GM19455 (cell line): ENCODE data around the gene DMPK.
A peak's percentile ranks its signal among the peaks of the same experiment; 100 is the strongest.

Experiments
- ATAC-seq: cut with Tn5 transposase; IDR thresholded peaks from one replicate; pipeline ENCODE4 v1.9.1; 2021; ENCODE audit not compliant: unreplicated experiment

Gene DMPK

DNA sequence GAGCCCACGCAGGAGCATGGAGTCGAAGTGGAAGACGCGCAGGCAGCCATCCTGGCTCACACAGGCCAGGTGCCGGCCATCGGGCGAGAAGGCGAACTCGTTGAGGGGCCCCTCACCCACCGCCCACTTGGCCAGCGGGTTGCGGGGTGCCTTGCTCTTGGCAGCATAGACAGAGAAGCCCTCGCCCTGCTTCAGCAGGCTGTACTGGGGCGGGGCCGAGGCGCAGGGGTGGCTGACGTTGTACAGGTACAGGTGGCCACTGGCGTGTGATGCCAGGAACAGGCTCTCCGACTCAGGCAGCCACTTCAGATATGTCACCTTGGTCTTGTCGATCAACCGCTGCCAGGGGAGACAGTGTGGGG is 4.2 kb upstream of the DMPK start:
- no peak for ATAC-seq

DNA sequence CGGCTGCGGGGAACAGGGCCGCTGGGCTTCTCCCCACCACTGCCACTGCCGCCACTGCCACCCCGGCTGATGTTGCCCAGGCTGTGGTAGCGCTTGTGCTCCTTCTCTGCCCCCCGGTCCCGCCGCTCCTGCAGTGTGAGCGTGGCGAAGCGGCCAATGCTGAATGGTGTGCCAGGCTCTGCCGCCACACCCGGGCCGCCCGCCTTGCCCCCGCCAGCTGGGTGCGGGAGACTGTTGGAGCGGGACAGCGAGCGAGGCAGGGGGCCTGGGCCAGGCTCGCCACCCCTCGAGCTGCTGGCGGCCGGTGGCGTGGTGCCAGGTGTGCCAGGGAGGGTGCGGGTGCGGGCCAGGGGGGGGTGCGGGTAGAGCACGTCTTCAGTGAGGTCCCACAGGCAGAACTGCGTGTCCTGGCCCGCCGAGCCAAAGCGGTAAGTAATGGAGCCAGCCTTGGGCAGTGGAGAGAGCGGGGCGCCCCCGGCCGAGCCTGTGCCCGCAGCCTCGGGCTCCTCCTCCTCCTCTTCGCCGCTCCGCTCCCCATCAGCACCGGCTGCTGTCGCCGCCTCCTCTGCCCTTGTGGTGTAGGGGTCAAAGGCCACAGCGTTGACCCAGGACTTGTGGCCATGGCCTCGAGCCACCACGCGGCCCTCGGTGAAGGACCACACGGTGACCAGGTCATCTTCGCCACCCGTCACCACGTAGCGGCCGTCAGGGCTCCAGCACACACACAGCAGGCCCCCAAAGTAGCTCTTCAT is 3.7 kb upstream of the DMPK start:
- no peak for ATAC-seq

DNA sequence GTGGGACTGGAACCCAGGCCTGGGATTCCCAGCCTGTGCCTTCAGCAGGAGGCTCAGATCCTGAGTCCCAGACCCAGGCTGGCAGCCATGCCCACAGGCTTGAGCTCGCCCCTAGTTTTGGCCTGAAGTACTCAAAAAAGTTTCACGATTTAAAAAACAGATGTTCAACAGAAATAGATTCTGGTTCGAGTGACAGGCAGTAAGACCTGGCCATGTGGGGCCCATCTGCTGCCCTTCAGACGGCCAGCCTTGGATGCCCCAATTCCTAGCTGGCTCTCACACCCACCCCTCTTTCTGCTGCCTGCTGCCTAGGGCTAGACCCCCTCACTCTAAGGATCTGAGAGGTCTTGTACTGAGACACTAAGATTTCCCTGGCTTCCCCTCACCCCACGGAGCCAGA is 2.8 kb upstream of the DMPK start:
- no peak for ATAC-seq

DNA sequence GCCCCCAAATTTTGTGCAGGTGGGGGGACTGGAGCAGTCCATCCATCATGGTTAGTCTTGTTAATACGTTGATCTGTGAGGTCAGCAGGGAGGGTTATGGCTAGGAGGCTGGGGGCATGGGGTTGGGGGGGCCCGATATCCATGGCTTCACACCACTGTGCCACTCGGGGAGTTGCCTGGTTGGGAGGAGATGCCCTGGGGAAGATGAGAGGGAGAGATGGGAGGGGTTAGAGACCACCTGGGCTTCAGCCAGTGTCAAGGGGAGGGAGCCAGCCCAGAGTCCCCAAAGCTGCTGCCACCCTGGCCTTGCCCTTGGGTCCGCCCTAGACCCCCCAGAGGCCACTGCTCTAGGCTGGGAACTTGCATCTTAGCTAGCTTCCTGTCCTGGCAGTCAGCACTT is 1.8 kb upstream of the DMPK start:
- no peak for ATAC-seq

DNA sequence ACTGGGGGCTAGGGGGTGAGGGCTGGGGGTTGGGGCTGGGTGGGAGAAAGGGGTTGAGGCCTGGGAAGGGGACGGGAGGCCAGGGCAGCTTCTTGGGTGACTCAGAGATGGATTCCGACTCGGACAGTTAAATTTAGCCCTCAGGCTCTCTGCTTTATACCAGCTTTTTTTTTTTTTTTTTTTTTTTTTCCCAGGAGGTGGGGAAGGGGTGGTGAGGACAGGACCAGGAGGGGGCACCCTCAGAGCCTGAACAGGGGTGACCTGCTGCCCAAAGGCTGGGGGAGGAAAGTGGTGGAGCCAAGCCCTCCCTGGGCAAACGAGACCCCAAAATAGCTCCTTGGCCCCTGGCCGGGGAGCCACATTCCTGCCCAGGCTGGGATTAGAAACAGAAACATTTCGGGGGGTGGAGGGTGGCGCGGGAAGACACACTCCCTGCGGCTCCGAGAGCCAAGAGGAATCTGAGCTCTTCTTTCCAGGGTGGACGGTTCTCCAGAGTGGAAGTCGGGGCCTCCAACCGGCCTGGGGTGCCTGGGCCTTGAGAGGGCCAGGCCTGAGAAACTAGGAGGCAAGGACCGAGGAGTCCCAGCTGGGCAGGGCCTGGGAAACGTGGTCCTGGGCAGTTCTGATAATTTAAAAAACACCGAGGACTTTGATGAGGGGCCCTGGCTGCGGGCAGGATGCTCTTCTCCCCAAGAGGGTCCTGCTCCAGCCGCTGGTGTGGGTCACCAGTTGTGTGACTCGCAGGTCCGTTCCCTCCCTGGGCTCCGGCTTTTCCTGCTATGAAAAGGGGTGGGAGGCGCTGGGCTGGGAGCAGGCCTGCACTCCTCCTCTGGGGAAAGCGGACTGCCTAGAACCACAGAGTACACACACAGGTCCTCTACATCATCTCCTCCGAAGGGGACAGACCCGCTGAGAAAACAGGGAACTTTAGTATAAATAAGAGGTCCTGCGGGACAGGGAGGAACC is 813 bp upstream of the DMPK start:
- no peak for ATAC-seq

DNA sequence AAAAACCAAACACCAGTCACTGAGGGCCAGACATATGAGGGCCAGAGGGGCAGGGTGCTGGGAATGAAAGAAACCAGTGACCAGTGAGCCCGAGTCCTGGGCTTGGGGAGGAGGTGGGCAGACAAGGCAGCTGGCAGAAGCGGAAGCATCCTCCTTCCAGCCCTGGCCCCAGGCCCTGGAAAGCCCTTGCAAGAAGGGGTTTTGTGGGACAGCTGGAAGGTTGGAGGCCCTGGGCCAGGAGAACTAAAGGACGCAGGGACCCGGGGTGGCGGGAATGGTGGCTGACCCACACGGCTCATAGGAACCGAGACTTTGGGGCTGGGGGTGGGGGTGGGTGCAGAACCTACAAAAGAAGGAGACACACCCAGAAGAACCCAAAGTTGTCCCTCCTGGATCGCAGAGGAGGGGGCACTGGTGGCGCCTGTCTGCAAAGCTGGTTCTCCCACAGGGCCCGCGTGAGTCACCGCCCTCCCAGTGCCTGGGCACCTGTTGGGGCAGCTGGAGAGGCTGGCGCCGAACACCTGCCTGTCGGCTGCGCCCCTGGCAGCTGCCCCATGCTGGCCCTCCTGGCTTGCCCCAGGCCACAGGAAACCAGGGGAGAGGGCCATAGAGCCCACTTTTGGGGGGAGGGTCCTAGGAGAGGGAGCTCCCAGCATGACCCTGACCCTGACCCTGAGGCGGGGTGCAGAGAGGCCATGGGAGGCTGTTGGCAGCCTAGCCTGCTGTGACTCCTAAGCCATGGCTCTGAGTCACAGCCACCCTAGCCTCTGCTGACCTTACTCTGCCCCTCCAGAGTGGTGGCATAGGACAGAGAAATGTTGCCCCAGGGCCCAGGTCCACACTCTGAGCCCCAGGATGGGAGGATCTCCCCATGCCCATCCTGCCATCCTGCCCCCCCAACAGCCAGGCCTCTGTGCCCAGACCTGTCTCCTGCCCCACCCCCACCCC is 802 bp downstream of the DMPK start:
- ATAC-seq, result no peak

DNA sequence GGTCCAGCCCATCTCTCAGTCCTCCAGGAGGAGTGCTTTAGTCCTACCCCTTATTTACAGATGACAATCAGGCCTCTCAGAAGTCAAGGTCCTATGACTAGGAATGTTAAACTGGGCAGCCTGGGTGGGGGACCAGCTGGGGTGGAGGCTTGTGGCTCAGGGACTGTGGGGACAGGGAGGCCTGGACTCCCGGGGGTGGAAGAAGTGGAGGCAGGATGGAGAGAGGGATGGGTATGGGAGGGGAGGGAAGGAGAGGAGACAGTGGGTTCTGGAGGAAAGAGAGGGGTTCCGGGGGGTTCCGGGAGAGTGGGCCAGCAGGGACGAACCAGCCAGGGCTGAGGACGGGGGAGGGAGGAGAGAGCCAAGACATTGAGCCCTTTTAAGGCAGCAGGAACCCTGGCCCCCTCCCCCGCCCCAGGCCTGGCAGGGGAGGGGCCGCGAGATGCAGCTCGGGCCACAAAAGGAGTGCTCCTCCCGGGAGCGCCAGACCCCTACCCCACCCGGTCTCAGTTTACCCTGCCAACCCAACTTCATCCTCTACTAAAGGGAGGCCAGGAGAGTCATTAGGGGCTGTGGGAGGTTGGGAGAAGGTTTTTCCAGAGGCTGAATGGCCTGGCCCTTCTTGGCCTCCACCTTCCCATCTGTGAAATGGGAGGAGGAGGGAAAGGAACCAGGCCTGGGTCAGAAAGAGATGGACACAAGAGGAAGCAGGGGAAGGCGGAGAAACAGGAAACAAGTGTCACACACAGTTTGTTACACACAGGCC is 1.7 kb downstream of the DMPK start:
- no peak for ATAC-seq

DNA sequence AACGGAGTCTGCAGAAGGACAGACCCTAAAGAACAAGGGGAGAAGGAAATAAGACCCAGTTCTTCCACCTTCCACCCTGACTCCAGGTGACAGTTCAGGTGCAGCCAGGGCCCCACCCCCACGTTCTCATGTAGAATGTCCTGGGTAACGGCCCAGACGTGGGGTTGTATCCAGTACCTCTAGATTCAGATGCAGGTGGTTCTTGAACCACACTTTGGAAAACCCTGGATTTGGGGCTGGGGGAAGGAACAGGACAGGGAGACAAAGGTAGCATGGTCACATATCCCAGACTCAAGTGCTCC is 2.2 kb downstream of the DMPK start:
- no peak for ATAC-seq

DNA sequence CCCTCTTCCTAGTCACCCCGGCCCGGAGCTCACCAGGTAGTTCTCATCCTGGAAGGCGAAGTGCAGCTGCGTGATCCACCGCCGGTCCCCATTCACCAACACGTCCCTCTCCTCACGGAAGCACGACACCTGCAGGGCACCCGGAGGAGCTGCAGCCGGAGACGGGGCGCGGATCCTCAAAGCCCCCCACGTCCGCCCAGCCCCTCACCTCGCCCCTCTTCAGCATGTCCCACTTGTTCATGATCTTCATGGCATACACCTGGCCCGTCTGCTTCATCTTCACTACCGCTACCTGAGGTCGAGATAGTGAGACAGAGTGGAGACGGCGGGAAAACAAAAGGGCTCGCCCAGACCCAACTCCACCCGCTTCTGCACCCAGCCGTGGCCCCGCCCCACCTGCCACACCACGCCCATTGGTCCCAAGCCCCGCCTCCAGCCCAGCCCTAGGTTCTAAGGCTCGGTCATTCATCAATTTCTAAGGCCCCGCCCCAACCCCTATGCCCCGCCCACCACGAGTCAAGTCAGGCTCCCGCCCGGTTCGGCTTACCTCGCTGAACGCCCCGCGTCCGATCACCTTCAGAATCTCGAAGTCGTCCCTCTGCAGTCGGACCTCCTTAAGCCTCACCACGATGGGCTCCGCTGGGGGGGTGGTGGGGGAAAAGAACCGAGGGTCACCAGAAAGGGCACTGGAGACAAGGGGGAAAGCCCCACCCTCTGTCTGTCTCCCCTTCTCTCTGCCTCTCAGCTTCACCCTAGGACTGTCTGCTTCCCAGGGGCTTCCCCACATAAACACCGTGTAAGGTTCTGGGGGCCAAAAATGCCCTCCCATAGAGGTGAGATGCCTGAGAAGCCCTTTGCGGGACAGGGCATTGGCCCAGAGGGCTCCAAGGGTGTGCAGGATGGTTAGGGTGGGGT is 2.8 kb downstream of the DMPK start:
- ATAC-seq, result no peak

DNA sequence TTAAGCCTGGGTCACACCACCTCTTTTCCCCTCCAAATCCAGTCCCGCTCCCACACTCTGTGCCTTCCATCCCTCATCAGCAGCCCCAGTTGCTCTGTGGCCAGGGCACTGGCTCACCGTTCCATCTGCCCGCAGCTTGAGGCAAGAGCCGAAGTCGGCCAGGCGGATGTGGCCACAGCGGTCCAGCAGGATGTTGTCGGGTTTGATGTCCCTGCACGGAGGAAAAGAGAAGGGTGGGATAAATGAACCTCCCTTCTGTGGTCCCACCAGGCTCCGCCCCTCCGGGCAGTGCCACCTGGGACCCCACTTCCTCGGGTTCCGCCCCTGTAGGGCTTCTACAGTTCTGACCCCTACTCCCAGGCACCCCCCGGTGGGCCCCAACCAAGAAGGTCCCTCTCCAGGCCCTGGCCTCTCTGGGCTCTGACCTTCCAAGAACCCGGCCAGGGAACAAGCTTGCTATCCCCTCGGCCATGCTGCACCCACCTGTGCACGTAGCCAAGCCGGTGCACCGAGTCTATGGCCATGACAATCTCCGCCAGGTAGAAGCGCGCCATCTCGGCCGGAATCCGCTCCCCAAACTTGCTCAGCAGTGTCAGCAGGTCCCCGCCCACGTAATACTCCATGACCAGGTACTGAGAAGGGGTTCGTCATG is 4.2 kb downstream of the DMPK start:
- ATAC-seq, result no peak

DNA sequence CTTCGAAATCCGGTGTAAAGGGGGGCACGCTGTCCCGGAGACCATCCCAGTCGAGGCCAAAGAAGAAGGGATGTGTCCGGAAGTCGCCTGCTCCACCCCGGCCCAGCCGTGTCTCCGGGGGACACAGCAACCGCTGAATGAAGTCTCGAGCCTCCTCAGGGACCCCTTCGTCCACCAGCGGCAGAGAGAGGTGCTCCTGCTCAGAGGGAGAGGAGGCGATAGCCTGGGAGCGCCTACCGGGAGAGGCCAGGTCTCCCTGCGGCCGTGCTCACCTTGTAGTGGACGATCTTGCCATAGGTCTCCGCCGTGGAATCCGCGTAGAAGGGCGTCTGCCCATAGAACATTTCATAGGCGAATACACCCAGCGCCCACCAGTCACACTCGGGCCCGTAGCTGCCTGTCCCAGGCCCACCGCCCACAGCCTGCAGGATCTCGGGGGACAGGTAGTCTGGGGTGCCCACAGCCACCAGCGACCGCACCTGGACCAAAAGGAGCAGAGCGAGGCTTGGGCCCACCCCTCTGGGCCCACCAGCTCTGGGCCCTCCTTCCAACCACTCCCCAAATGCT is 4.8 kb downstream of the DMPK start:
- no peak for ATAC-seq

DNA sequence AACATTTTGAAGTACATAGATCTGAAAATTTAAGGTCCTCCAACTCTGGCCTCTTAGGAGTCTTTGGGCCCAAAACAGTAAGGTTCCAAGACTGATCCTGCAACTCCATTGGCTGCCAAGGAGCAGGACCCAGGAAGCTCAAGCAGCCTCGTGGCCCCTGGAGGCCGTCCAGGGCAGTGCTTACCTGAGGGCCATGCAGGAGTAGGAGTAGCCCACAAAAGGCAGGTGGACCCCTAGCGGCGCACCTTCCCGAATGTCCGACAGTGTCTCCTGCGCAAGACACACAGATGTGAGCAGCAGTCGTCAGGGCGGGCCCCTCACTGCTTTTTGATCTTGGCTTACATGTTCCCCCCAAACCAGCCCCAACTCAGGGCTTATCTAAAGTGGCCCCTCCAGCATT is 7.5 kb downstream of the DMPK start:
- no peak for ATAC-seq

DNA sequence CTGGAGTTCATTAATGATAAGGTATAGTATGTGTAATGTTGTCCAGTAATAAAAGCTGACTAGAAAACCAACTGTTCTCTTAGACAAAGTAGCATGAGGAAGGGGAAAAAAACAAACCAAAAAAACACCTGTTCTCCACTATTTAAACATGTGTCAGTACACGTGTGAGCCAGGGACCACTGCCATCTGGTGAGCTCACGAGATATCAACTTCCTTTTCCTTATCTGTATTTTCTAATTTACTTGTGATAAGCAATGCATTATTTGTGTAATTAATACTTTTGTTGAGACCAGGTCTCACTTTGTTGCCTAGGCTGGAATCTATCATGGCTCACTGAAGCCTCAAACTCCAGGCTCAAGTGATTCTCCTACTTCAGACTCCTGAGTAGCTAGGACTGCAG is 8.9 kb downstream of the DMPK start:
- no peak for ATAC-seq

DNA sequence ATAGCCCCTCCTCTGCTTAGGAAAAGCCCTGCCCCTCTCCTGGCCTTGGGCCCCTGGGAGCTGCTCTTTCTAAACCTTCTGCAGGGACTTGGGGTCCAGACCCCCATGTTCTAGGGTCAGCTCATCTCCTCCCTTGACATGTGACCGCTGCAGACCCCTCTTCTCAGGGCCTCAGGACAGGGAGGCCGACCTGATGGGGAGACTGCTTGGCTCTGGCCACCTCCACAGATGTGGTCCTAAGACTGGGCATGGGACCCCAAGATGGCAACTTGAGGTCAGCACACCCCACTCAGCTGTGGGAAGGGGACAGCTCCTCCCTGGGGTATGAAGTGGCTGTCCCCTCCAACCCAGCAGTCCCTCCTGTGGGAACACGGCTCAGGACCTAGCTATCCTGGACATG is 9.4 kb downstream of the DMPK start:
- no peak for ATAC-seq

DNA sequence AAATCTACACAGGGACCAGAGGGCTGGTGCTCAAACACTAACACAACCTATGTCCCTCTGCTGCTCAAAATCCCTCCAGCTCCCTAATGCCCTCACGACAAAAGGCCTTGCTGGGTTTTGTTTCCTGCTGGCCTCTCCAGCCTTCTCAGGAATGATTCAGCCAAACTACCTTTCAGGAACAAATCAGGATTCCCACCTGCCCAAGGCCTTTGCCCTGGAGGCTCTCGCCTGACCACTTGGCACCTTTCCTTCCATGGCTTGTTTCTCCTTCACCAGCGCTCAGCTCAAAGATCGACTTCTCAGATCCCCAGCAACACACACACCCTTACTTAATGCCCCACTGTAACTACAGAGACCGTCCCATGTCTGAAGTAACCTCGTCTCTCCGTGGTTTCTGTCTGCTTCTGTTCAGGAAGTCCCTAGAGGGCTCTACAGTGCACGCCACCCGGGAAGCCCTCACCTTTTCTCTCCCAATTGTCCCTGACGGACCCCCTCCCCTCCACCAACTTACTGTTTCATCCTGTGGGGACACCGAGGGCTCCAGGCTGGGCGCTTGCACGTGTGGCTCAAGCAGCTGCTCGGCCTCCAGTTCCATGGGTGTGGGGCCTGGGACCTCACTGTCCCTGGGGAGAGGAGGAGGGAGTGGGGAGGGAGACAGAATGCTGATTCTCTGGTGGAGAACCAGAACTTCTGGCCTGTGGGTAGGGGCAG is 10.0 kb downstream of the DMPK start:
- ATAC-seq, result no peak

DNA sequence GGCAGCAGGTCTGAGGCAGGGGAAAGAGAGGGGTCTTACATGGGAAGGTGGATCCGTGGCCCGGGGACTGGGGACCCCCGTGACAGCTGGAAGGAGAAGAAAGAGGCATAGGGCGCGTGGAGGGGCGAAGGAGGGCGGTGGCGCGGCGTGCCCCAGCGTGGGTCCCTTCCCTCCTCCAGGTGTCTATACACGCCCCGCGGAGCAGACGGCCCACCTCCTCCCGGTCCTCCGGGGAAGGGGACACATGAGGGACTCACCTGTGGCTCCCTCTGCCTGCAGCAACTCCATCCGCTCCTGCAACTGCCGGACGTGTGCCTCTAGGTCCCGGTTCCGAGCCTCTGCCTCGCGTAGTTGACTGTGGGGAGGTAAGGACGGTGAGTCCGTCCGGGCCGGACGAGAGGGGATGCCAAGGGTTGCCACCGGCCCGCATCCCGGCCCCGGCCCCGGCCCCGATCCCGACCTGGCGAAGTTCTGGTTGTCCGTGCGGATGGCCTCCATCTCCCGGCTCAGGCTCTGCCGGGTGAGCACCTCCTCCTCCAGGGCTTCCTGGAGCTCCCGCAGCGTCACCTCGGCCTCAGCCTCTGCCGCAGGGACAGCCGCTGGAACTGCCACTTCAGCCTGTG is 10.9 kb downstream of the DMPK start:
- ATAC-seq, result no peak

DNA sequence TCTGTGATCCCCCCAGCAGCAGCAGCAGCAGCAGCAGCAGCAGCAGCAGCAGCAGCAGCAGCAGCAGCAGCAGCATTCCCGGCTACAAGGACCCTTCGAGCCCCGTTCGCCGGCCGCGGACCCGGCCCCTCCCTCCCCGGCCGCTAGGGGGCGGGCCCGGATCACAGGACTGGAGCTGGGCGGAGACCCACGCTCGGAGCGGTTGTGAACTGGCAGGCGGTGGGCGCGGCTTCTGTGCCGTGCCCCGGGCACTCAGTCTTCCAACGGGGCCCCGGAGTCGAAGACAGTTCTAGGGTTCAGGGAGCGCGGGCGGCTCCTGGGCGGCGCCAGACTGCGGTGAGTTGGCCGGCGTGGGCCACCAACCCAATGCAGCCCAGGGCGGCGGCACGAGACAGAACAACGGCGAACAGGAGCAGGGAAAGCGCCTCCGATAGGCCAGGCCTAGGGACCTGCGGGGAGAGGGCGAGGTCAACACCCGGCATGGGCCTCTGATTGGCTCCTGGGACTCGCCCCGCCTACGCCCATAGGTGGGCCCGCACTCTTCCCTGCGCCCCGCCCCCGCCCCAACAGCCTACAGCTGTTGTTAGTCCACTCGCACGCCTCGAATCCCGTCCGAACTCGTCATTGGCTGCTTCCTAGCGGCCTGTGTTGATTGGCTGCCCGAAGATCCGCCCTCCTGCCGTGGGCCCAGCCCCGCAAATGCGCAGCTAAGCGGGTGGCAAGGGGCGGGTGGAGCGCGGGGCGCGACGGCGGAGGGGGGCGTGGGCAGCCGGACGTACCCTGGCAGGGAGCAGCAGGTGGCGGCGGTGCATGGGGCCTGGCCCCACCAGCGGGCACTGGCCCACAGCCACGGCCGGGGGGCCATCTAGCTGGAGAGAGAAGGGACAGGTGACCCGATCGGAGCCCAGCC is 11.8 kb downstream of the DMPK start:
- peak; percentile 47 for ATAC-seq
